ENCODE data around the gene POLDIP3.
"Not testable (repeated sequence)": the region's sequence is repeated elsewhere in the genome, so short reads cannot be mapped to it uniquely, and the experiment has no call there.

Gene POLDIP3

DNA sequence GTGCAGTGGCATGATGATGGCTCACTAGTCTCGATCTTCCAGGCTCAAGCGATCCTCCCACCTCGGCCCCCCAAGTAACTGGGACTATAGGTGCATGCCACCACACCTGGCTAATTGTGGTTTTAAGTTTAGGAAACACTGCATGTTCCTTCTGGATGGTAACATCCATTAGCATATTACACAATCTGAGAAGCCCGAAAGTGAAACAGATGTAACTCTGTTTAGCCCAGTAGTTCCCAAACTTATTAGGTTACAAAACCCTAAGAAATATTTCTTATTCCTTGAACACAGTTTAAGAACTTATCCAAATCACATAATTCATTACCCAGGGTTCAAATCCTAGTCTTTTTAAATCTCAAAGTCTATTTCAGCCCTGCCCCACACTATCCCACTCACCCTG is 28.3 kb downstream of the POLDIP3 start:
- TF ChIP-seq CTCF (conservative IDR thresholded peaks at IDR 0.05; ENCODE audit: low read depth, low read length) = no peak
- H3K4me3 ChIP-seq (ENCODE audit: low read depth, low read length) = no peak overlapping the region
- no peak for DNase-seq (ENCODE audit: low read depth)

DNA sequence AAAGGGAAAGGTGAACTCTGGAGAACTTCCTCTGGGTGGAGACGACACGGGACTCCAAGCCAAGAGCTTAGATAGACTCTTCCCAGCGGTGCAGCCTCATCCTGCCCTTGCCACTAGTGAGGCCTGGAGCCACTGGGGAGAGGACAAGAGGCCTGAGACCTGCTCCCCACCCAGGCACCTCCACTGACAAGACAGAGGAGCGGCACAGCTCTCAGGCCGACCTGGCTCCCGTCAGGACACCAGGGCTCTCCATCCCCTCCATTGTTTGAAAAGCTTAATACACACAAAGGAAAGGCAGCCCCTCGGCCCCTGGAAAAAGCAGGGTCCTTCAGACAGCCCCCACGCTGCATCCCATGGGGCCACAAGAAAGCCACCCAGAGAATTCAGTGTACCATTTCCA is 29.6 kb downstream of the POLDIP3 start:
- TF ChIP-seq CTCF (conservative IDR thresholded peaks at IDR 0.05; ENCODE audit: low read depth, low read length) = no peak
- no peak for DNase-seq (ENCODE audit: low read depth)
- H3K4me3 ChIP-seq (ENCODE audit: low read depth, low read length) = no peak overlapping the region

DNA sequence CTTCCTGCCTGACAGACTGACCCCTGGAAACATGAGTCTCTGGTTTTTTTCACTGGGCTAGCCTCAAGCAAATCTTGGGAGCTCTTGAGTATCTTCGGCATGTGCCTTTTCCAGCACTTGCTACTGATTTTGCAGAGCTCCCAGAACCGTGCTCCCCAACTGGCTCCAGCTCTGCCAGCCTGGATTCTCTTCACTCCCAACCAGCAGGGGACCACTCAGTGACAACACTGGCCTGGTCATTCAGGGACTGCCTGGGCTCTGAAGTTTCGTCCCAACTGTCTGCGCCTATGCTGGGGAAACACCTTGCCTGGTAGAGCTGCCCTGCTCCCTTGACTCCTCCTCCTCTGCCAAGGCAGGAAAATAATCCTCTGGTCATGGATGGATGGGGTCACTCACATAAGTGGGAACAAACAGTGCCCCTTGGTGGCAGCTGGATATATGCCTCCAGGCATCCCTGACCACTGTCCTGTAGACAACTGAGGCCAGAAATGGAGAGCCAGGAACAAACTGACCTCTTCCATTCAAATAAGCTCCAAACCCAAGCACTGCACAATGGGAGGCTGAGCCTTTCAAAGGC is 30.2 kb downstream of the POLDIP3 start:
- DNase-seq (ENCODE audit: low read depth) = no peak
- TF ChIP-seq CTCF (conservative IDR thresholded peaks at IDR 0.05; ENCODE audit: low read depth, low read length) = no peak
- no peak overlapping the region for H3K4me3 ChIP-seq (ENCODE audit: low read depth, low read length)

DNA sequence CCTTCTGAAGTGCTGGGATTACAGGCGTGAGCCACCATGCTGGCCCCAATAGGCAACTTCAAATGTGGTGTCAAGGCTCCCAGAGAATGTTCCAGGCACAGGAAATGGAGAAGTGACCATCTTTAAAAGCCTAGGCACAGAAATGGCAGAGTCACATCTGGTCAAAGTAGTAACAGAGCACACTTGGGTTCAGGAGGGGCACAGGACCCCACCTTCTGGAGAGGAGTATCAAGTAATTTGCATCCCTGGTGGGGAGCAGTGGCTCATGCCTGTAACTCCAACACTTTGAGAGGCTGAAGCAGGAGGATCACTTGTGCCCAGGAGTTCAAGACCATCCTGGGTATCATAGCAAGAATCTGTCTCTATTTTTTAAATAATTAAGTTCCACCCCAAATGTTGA is 31.7 kb downstream of the POLDIP3 start:
- no peak overlapping the region for H3K4me3 ChIP-seq (ENCODE audit: low read depth, low read length)
- no peak for DNase-seq (ENCODE audit: low read depth)
- no peak for TF ChIP-seq CTCF (conservative IDR thresholded peaks at IDR 0.05; ENCODE audit: low read depth, low read length)

DNA sequence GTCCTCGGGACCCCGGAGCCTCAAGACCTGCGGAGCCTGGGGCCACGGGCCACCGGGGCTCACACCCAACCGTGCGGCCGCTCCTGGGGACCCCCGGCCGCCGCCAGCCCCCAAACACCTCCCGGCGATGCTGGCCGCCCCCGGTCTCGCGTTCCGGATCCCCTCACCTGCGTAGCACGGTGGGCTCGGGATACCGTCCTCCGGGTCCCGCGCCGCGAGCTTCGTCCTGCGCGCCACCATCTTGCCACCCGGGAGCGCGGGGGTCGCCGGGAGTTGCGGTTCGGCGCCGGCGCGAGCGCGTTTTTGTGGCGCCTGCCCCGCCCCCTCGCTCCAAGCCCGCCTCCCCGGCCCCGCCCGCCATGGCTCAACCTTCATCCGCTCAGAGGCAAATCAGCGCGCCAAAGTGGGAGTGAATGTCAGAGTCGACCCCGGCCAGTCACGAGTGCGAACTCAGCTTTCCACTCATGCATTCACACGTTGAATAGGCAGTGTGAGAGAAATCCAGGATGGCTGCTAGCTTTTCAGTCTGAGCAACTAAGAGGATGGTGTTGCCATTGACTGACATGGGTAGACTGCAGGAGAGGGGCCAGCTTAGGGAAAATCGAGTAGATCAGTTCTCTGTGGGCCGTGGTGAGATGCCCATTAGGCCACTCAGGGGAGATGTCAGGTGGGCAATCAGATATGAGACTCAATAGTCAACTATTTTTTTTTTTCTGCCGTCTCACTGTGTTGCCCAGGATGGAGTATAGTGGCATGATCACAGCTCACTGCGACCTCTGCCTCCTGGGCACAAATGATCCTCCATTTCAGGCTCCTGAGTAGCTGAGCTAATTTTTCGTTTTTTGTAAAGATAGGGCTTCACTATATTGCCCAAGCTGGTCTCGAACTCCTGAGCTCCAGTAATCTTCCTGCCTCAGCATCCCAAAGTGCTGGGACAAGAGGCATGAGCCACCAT is 32.6 kb downstream of the POLDIP3 start:
- no peak for TF ChIP-seq CTCF (conservative IDR thresholded peaks at IDR 0.05; ENCODE audit: low read depth, low read length)
- H3K4me3 ChIP-seq (ENCODE audit: low read depth, low read length) = peak overlapping the region; percentile 76
- peak; percentile 78 for DNase-seq (ENCODE audit: low read depth)

DNA sequence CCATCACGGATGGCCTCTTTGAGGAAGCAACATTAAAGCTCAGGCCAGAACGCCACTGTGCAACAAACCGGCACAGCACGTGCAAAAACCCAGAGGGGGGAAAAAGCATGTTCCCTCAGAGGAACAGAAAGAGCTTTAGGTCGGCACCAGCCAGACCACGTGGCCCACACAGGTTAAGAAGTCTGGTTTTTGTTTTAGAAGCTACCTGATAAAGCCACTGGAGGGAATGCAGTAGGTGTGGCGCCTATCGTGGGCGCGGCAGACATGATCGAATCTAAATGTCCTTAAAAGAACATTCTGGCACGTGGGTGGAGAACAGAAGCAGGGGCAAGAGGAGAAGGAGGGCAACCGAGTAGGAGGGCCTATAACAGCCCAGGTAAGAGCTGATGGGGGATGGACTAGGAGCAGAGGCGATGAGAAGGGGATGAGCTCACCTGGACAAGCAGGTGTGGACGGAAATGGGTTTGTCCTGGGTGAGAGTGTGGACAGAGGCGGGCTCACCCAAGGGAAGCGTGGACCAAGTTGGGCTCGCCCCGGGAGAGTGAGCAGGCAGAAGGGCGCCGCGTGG is 33.4 kb downstream of the POLDIP3 start:
- peak overlapping the region; percentile 76 for H3K4me3 ChIP-seq (ENCODE audit: low read depth, low read length)
- not testable (repeated sequence) for DNase-seq (ENCODE audit: low read depth)

DNA sequence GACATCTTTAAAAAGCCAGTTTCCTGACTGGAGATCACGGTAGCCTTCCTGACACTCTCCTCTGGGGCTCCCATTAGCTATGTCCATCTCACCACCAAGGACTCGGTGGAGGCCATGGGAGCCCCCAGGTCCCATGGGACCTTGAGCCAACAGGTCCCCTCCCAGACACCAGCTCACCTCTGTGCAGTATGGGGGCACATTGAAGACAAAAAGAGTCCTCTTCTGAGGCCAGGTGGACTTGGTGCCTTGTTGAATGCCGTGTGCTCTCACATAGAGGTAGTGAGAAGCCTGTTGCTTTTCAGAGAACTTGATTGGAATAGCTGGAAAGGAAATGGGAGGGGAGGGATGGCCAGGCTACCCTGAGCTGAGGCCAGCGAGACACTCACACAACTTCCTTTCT is 34.6 kb downstream of the POLDIP3 start:
- DNase-seq (ENCODE audit: low read depth); H3K4me3 ChIP-seq (ENCODE audit: low read depth, low read length): not testable (repeated sequence)
